HFF-Myc (cell line): ENCODE data around the gene GDI1.
A peak's percentile ranks its signal among the peaks of the same experiment; 100 is the strongest.

Experiments
- DNase-seq: peaks from one replicate; pipeline ENCODE4 v3.0.0-alpha.2; 2011; ENCODE audit warnings: low read depth; ENCODE audit errors: extremely low read depth
- H3K4me3 ChIP-seq: replicated peaks from 2 replicates; pipeline ENCODE4 v1.5.1; 2011; ENCODE audit warnings: low read depth, mild to moderate bottlenecking, control low read depth, low read length
- TF ChIP-seq, protein P1 (sequence below): IDR thresholded peaks from 2 replicates; pipeline ENCODE4 v1.5.1; 2012; ENCODE audit warnings: mild to moderate bottlenecking, low read depth, low read length, control low read depth; ENCODE audit errors: missing control alignments

GDI1 gene

GRCh38 chrX:154403192-154403591 lies 33.8 kb upstream of the GDI1 start:
- TF ChIP-seq, protein P1, sequence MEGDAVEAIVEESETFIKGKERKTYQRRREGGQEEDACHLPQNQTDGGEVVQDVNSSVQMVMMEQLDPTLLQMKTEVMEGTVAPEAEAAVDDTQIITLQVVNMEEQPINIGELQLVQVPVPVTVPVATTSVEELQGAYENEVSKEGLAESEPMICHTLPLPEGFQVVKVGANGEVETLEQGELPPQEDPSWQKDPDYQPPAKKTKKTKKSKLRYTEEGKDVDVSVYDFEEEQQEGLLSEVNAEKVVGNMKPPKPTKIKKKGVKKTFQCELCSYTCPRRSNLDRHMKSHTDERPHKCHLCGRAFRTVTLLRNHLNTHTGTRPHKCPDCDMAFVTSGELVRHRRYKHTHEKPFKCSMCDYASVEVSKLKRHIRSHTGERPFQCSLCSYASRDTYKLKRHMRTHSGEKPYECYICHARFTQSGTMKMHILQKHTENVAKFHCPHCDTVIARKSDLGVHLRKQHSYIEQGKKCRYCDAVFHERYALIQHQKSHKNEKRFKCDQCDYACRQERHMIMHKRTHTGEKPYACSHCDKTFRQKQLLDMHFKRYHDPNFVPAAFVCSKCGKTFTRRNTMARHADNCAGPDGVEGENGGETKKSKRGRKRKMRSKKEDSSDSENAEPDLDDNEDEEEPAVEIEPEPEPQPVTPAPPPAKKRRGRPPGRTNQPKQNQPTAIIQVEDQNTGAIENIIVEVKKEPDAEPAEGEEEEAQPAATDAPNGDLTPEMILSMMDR = no peak
- DNase-seq = no peak
- no peak overlapping the region for H3K4me3 ChIP-seq

DNA sequence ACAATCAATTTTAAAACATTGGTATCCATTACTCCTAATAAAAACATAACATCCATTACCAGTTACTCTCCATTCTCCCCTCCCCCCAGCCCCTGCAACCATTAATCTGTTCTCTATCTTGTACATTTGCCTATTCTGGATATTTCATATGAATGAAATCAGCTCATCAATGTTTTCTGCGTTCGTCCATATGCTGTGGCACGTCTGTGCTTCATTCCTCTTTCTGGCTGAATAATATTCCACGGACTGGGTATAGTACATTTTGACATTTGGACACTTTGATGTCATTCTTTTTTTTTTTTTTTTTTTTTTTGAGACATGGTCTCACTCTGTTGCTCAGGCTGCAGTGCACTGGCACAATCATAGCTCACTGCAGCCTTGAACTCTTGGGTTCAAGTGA lies 33.1 kb upstream of the GDI1 start:
- no peak overlapping the region for H3K4me3 ChIP-seq
- DNase-seq = no peak
- TF ChIP-seq, protein P1 = no peak

DNA sequence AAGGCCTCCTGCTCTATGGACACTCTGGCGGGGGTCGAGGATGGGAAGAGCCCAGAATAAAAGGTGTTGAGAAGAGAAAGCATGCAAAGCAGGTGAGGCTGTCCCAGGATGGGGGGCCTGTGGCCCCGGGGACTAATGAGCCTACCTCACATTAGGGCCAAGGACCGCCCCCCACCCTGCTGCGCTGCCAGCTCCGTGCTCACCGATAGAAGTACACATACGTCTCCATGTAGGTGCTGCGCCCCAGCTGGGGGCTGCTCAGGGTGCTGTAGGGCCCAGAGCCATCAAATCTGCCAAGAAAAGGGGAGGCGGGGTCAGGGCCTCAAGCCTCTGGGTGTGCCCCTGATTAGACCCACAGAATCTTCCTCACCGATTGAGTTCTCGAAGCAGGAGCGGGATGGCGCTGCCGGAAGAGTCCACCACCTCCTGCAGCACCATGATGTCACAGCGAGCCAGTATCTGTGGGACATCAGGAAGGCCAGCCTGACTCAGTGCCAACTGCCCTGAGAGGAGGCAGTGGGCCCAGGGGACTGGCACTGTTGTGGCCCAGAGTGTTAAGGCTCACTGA lies 32.2 kb upstream of the GDI1 start:
- TF ChIP-seq, protein P1 = no peak
- no peak for DNase-seq
- no peak overlapping the region for H3K4me3 ChIP-seq

GRCh38 chrX:154408659-154409221 lies 28.2 kb upstream of the GDI1 start:
- H3K4me3 ChIP-seq = peak overlapping the region; percentile 38
- DNase-seq = no peak
- TF ChIP-seq, protein P1 = no peak

- no peak for DNase-seq
- TF ChIP-seq, protein P1 = no peak
- peak within 1 kb of the TSS; percentile 38 for H3K4me3 ChIP-seq
Measured at GRCh38 chrX:154409222-154409871, 27.6 kb upstream of the GDI1 start, which contains the start of gene DNASE1L1. Gene DNASE1L1 (minus strand): TSS chrX:154409254. CDS start chrX:154405568, 3,686 bp downstream.

DNA sequence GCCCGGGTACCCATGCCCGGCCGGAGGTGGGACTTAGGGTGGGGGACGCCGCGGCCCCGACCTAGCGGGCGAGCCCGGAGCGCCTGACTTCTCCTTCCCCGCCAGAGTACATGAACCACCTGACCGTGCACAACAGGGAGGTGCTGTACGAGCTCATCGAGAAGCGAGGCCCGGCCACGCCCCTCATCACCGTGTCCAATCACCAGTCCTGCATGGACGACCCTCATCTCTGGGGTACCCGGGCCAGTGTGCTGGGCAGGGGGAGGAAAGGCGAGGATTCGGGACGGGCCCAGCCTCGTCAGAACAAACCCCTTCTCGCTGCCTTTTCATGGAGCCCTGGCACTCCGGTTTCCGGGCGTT lies 25.0 kb upstream of the GDI1 start:
- H3K4me3 ChIP-seq = peak overlapping the region; percentile 53
- no peak for DNase-seq
- TF ChIP-seq, protein P1 = no peak
